Suprapubic skin (tissue), 4 donors: ENCODE data around the gene CXCL8. TPM values are rescaled to one million over a fixed set of nuclear protein-coding genes. Genes with fewer than 3 reads are reported as not detected.

Experiments
- DNase-seq, 2 donors: peaks; one replicate each; pipeline ENCODE4 v3.0.0-alpha.2; 2019; ENCODE audit warnings: low spot score in 2 of 2
- H3K27ac ChIP-seq: fragments of 200-600 bp; sonication (generic); one replicate; pipeline ENCODE4 v1.5.1; 2019
- H3K27me3 ChIP-seq: fragments of 200-600 bp; sonication (generic); one replicate; pipeline ENCODE4 v1.5.1; 2019
- H3K36me3 ChIP-seq: fragments of 200-600 bp; sonication (generic); one replicate; pipeline ENCODE4 v1.5.1; 2019
- H3K4me1 ChIP-seq: fragments of 200-600 bp; sonication (generic); one replicate; pipeline ENCODE4 v1.5.1; 2019
- H3K4me3 ChIP-seq: fragments of 200-600 bp; sonication (generic); one replicate; pipeline ENCODE4 v1.5.1; 2019; ENCODE audit warnings: mild to moderate bottlenecking
- H3K9me3 ChIP-seq: fragments of 200-600 bp; sonication (generic); one replicate; pipeline ENCODE4 v1.5.1; 2019
- EP300 ChIP-seq: sonication (generic); formaldehyde crosslinking; IDR thresholded peaks from one replicate; pipeline ENCODE4 v1.6.1; 2017; ENCODE audit warnings: antibody characterized with exemption
- POLR2A ChIP-seq, 2 donors: fragments of 450-650 bp; IDR thresholded peaks; one replicate each; pipeline ENCODE4 v1.6.1; 2017; ENCODE audit warnings: antibody characterized with exemption in 2 of 2, mild to moderate bottlenecking in 2 of 2, moderate library complexity in 2 of 2
- POLR2AphosphoS5 ChIP-seq, 3 donors: sonication (generic); formaldehyde crosslinking; IDR thresholded peaks; one replicate each; pipeline ENCODE4 v1.6.1; 2017; ENCODE audit warnings: antibody characterized with exemption in 3 of 3
- WGBS: methylation state at CpG from one replicate; pipeline ENCODE4 v1.1.5; 2018; 5-methylcytosine and 5-hydroxymethylcytosine counted together
- total RNA-seq, 4 donors: library from RNA; depleted of rRNA; stranded (reverse); fragments of >200 nt; gene quantifications; one replicate each; pipeline ENCODE4 v1.1.0, GENCODE V29; 2016
- TF ChIP-seq, protein P1 (sequence below), 2 donors: fragments of 200-600 bp in 1 of 2; fragments of 450-650 bp in 1 of 2; sonication (generic) in 1 of 2; IDR thresholded peaks; one replicate each; pipeline ENCODE4 v1.5.1; 2016 to 2019; ENCODE audit warnings: antibody characterized with exemption in 2 of 2, mild to moderate bottlenecking in 1 of 2, moderate library complexity in 1 of 2

CXCL8 gene
- total RNA-seq, 4 donors from 2014 or later: 1.5 TPM; not detected in 3

DNA sequence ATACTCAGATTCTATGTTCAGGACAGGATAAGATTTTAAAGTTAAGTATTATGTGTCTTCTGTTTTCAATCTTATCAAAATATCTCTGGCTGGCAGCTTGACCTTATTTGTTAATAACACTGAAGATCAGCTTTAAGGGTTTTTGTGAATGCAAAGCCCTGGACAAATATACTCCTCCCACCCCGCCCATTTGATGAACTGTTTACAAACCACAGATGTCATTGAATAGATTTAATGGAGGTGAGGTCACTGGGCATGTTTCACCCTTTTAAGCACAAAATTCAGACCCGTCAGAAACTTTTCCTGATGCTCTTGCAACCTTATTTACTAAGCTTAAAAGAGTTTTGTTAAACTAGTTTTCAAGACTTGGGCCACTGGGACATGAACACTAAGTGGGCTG is 10.1 kb upstream of the CXCL8 start:
- Histone ChIP-seq H3K4me1 (peaks cover 16% of the 10 kb centered on the region), H3K27me3 (no peaks in the 10 kb centered on the region), H3K9me3 (no peaks in the 10 kb centered on the region), H3K36me3 (no peaks in the 10 kb centered on the region), H3K27ac (no peak overlapping the region), H3K4me3 (no peak overlapping the region)
- WGBS: 67% methylated on average over 2 of the region's 2 CpGs
- DNase-seq: no peak
- TF ChIP-seq EP300 (no peak), POLR2AphosphoS5 (IDR thresholded peaks at IDR 0.05) (no peak), POLR2A (IDR thresholded peaks at IDR 0.05) (no peak)
- TF ChIP-seq, protein P1, sequence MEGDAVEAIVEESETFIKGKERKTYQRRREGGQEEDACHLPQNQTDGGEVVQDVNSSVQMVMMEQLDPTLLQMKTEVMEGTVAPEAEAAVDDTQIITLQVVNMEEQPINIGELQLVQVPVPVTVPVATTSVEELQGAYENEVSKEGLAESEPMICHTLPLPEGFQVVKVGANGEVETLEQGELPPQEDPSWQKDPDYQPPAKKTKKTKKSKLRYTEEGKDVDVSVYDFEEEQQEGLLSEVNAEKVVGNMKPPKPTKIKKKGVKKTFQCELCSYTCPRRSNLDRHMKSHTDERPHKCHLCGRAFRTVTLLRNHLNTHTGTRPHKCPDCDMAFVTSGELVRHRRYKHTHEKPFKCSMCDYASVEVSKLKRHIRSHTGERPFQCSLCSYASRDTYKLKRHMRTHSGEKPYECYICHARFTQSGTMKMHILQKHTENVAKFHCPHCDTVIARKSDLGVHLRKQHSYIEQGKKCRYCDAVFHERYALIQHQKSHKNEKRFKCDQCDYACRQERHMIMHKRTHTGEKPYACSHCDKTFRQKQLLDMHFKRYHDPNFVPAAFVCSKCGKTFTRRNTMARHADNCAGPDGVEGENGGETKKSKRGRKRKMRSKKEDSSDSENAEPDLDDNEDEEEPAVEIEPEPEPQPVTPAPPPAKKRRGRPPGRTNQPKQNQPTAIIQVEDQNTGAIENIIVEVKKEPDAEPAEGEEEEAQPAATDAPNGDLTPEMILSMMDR (IDR thresholded peaks at IDR 0.05): no peak

GRCh38 chr4:73730867-73731266 is 9.5 kb upstream of the CXCL8 start:
- H3K36me3 ChIP-seq: no peaks in the 10 kb centered on the region
- peaks cover 16% of the 10 kb centered on the region for H3K4me1 ChIP-seq
- DNase-seq: no peak
- H3K4me3 ChIP-seq: no peak overlapping the region
- no peak overlapping the region for H3K27ac ChIP-seq
- WGBS: 91% methylated on average over 3 of the region's 3 CpGs
- H3K27me3 ChIP-seq: no peaks in the 10 kb centered on the region
- H3K9me3 ChIP-seq: no peaks in the 10 kb centered on the region
- TF ChIP-seq EP300 (no peak), POLR2A (IDR thresholded peaks at IDR 0.05) (no peak), POLR2AphosphoS5 (IDR thresholded peaks at IDR 0.05) (no peak)
- TF ChIP-seq, protein P1 (IDR thresholded peaks at IDR 0.05): no peak

DNA sequence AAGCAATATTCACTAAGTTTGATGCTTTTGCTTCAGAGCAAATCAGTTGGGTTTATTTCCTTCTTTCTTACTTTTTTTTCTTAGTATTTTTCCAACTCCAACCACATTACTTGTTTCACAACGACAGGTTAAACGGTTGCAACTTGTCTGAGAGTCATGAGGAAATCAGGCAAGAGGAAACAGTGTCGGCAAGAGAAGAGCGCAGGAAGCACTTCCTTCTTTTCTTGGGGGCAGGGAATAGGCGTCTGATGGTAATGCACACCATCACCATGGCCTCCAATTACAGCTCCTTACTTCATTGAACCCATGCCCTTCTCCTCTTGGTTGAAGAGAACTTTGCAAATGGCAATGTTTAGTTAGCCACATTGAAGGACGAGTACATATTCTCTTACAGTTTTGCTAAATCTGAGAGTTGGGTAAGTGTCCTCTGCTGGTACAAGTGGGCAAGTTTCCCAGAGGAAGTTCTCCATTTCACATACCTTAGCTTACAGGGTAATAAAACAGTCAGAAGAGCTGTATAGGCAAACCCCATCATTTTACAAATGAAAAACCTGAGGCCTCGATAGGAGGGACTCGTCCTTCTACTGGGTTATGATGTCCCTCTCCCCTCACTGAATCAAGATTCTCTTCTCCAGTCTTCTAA is 8.3 kb upstream of the CXCL8 start:
- H3K4me1 ChIP-seq: peaks cover 16% of the 10 kb centered on the region
- no peak overlapping the region for H3K27ac ChIP-seq
- H3K36me3 ChIP-seq: no peaks in the 10 kb centered on the region
- TF ChIP-seq POLR2A (IDR thresholded peaks at IDR 0.05) (no peak), POLR2AphosphoS5 (IDR thresholded peaks at IDR 0.05) (no peak), EP300 (no peak)
- TF ChIP-seq, protein P1 (IDR thresholded peaks at IDR 0.05): no peak
- no peak for DNase-seq
- WGBS: 77% methylated on average over 8 of the region's 8 CpGs
- no peak overlapping the region for H3K4me3 ChIP-seq
- no peaks in the 10 kb centered on the region for H3K27me3 ChIP-seq
- H3K9me3 ChIP-seq: no peaks in the 10 kb centered on the region

DNA sequence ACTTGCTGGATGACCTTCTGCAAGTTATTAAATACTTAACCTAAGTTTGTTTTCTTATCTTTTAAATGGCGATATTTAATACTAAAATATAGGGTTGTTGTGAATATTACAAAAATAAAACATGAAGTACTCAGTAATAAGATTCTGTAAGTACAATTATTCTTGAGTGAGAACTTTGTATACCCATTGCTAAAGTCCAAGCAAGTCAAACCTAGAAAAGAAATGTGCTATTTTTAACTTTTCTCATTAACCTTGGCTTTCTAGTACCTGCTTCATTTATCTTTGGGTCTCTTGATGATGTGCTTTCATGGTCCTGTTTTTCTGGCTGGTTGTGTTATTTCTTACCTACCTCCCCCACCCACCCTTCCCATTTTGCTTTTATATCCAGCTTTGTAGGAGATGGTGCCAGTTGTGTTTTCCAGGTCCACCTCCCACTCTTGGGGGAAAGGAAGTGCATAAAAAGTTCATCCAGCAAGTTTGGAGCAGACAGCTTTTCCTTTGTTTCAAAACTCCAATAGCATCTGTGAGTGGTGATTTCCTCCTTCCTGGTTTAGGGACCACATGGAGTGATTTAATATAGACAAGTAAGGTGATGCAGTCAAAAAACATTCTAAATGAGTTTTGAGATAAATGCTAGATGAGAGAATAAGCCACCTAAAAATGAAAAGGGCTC is 7.5 kb upstream of the CXCL8 start:
- no peak for DNase-seq
- Histone ChIP-seq H3K9me3 (no peaks in the 10 kb centered on the region), H3K27ac (no peak overlapping the region), H3K27me3 (no peaks in the 10 kb centered on the region), H3K4me1 (peaks cover 16% of the 10 kb centered on the region), H3K36me3 (no peaks in the 10 kb centered on the region), H3K4me3 (no peak overlapping the region)
- 95% methylated on average over 1 of the region's 1 CpG for WGBS
- no peak for TF ChIP-seq POLR2AphosphoS5 (IDR thresholded peaks at IDR 0.05)
- TF ChIP-seq, protein P1 (IDR thresholded peaks at IDR 0.05): no peak
- TF ChIP-seq EP300: no peak
- no peak for TF ChIP-seq POLR2A (IDR thresholded peaks at IDR 0.05)

DNA sequence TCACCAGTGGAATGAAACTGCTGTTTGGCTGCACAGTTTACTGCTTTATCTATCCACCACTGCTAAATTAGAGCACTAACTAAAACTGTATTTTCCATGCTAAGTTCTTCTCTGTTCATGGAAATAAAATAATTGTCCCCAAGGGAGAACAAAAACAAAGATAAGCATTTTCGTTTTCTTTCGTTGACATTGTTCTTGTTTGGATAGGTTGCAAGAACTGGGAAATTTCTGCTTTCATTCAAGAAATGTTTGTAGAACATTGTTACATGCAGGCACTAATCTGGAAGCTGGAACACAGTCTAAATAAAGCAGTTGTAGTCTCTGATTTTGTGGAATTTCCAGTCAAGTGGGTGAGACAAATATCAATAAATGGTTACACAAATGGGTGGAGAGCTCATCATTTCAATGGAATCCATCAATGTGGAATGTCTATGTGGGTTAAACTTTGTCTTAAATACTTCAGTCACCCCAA is 5.8 kb upstream of the CXCL8 start:
- no peak for DNase-seq
- Histone ChIP-seq H3K4me1 (peaks cover 14% of the 10 kb centered on the region), H3K9me3 (no peaks in the 10 kb centered on the region), H3K27me3 (no peaks in the 10 kb centered on the region), H3K36me3 (no peaks in the 10 kb centered on the region), H3K27ac (no peak overlapping the region), H3K4me3 (no peak overlapping the region)
- TF ChIP-seq, protein P1 (IDR thresholded peaks at IDR 0.05): no peak
- TF ChIP-seq EP300: no peak
- no peak for TF ChIP-seq POLR2A (IDR thresholded peaks at IDR 0.05)
- no peak for TF ChIP-seq POLR2AphosphoS5 (IDR thresholded peaks at IDR 0.05)
- WGBS: 53% methylated on average over 2 of the region's 2 CpGs
